Activated CD4-positive, alpha-beta T cell treated with anti-CD3 and anti-CD28 coated beads for 48 hours (primary cell): ENCODE results near the gene CABCOCO1.

ENCODE experiments used
- DNase-seq: peaks from one replicate; pipeline ENCODE4 v3.0.0-alpha.2; 2020

The CABCOCO1 gene

DNA sequence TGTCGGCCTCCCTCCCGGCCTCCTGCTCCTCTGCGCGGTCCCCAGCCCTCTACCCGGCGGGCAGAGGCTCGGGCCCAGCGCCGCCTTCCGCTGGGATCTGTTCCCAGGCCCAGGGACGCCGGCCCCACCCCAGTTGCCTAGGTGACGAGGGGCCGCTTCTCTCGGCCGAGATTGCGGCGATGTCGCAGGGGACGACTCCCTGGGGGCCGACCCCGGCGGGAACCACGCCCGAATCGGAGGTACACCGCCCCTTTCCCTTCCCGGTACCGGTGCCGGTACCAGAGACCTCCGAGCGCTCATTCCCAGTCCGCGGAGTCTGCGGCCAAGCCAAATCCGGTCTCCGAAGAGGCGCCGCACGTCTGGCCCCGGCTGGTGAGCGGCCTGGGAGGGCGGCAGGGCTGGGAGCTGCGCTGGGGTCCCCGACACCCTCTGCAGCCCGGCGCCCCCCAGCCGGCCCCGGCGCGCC lies at the start of gene CABCOCO1:
CABCOCO1 (plus strand) TSS at position 136 of the 466 bp plus-strand sequence; CDS start at position 180, 44 bp downstream.
- peak; percentile 2 for DNase-seq

GRCh38 chr10:61613665-61614064 lies 49.1 kb upstream of the CABCOCO1 start:
- no peak for DNase-seq

- no peak for DNase-seq
These were observed 46.1 kb upstream of the CABCOCO1 start for GRCh38 chr10:61616611-61617010.

DNA sequence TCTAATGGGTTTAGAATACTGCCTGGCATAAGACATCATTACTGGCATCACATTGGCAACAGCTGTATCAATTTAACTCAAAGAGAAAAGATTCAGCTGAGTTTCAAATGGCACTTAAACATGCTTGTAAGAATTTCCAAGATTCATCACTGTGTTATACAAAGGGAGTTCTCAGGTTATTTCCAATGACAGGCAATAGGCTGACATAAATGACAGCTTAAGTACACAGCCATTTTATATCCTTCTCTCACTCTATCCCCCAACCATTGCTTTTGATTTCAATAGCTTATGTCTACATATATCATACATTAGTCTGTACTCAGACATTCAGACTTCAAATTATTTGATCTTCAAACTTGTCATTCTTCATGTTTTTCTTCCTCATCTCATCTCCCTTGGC lies 45.5 kb upstream of the CABCOCO1 start:
- no peak for DNase-seq

- no peak for DNase-seq
These were observed 45.1 kb upstream of the CABCOCO1 start for GRCh38 chr10:61617586-61617985.

GRCh38 chr10:61618388-61618961 lies 44.3 kb upstream of the CABCOCO1 start:
- no peak for DNase-seq

DNA sequence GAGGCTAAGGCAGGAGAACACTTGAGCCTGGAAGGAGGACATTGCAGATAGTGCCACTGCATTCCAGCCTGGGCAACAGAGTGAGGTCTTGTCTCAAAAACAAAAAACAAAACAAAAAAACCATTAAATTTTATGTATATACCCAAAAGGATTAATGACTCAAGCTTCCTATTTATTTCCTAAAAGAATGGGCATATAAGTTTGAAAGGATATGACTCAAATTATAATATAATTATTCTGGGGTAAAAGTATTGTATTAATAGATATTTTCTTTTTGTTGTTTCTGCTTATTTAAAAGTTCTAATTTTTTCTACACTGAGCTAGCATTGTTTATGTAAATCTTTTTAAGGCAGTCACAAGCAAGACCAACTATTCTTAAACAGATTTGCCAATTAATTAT lies 42.2 kb upstream of the CABCOCO1 start:
- no peak for DNase-seq

DNA sequence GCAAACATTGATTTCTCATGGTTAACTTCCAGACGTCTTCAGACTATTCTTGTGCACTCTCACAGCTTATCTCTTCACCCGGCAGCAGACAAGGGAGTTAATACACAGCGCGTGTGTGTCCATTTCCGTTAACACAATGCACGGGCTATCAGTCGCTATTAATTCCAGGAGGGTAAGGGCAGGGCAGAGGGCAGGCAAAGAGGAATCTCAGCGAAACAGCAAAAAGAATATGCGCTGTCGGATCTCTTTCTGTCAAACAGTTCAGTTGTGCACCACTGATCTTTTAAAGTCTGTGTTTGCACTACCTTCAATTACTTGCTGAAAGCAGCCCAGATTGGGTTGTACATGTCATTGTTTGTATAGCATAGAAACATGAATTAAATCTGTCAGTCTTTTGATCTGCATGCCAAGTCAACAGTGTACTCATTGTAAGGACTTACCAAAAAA lies 41.1 kb upstream of the CABCOCO1 start:
- no peak for DNase-seq

- no peak for DNase-seq
These were observed 39.6 kb upstream of the CABCOCO1 start for GRCh38 chr10:61623161-61623560.

GRCh38 chr10:61626209-61626608 lies 36.5 kb upstream of the CABCOCO1 start:
- no peak for DNase-seq

- no peak for DNase-seq
These were observed 35.5 kb upstream of the CABCOCO1 start for GRCh38 chr10:61627266-61627665.

GRCh38 chr10:61628151-61628874 lies 34.4 kb upstream of the CABCOCO1 start:
- DNase-seq: no peak

- DNase-seq: no peak
These were observed 33.7 kb upstream of the CABCOCO1 start for GRCh38 chr10:61628875-61629513.

DNA sequence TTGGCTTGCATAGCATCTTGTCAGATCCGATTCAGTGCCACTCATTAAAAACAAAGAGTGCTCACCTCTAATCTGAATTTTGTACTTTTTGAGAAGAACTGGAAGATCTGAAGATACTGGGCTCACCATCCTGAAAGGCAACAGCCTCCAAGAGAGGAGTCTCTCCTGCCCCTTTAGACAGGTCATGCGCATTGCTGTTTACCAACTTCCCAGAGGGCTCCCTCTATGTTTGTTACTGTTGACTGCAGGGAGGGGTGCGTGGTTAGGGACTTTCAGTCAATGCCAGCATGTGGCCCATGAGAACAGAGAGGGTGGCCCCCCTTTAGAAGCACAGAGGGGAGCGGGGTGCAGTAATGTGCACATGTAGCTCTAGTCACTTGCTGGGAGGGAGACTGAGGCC lies 33.2 kb upstream of the CABCOCO1 start:
- no peak for DNase-seq

- no peak for DNase-seq
These were observed 30.6 kb upstream of the CABCOCO1 start for GRCh38 chr10:61632057-61632670.

- DNase-seq: no peak
These were observed 29.1 kb upstream of the CABCOCO1 start for GRCh38 chr10:61633665-61634064.

DNA sequence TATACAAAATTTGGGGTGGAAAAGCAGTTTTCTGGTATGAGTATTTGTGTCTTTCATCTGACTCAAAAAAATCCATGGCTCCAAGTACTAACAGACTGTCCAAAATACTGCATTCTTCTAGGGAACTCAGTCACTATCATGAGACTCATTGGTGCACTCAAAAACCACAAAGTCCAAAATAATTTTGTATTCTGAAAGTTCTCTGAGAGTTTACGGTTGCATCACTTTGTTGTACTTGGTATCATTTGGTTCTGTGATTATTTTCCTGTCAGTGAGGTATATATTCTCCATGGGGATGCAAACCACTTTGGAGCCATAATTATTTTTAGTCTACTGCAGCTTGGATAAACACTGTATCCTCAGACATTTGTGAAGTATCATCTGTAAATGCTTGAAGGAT lies 28.0 kb upstream of the CABCOCO1 start:
- no peak for DNase-seq

GRCh38 chr10:61635471-61635870 lies 27.3 kb upstream of the CABCOCO1 start:
- no peak for DNase-seq

GRCh38 chr10:61635932-61636331 lies 26.8 kb upstream of the CABCOCO1 start:
- DNase-seq: no peak

DNA sequence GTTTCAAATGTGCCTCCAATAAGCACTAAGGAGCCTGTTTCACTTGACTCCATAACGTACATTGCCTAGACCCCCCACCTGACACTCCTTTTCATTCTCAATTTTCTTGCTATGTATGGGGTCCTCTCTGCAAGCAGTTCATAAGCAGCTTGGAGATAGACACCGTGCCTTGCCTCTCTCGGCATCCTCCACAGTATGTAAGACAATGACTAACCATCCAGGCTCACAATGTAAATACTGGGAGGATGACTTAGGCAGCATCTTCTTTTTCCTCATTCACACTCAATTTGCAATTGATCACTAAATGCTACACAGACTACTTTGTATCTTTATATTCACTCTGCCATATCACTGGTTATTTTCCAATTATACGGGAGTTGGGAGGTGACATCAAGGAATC lies 22.8 kb upstream of the CABCOCO1 start:
- no peak for DNase-seq

GRCh38 chr10:61640856-61641255 lies 21.9 kb upstream of the CABCOCO1 start:
- no peak for DNase-seq

- DNase-seq: no peak
These were observed 20.6 kb upstream of the CABCOCO1 start for GRCh38 chr10:61642150-61642571.

DNA sequence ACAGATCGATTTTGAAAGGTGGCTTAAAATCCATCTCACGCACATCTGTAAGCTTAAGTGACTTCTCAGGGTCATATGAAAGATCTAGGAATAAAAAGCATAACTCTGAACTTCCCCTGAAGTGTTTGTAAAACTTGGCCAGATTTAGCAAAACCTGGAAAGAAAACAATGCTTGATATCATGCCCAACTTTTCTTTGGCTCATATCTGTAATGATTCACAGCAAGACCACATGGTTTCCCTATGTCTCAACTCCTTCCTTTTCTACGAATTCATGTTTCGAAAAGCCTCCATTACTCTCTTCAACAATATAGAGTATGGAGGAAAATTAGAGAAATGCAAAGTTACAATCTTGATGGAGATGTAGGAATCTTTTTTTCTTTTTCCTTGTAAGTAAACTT lies 20.1 kb upstream of the CABCOCO1 start:
- DNase-seq: no peak

DNA sequence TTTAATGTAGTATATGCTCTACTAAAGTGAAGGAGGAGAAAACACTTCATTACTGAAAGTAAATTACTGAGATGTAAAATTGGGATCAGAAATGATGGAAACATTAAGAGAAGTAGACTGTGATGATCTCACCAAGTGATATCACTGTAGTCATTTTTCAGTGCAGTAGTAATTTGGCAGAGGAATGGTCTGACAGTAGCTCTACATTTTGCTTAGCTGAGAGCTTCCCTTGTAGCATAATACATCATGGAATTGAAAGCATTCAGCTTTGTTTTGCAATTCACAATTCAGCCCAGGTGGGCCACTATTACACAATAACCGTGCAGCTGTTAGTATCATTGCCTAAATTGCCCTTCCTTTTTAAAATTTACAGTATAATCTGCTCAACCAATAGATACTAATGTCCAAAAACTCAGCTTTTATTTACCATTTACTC lies 19.4 kb upstream of the CABCOCO1 start:
- DNase-seq: no peak
